GM12878 (cell line): ENCODE data around the gene RALGDS. TPM values are rescaled to one million over a fixed set of nuclear protein-coding genes. Genes with fewer than 3 reads are reported as not detected.

Experiments used
- ATAC-seq: fragments of 200-7000 bp; cut with Tn5 transposase; 3 replicates; pipeline ENCODE4 v1.9.1; 2020; ENCODE audit warnings: mild to moderate bottlenecking, moderate library complexity
- BruUV-seq: library from RNA; stranded (reverse); fragments of 400-500 nt; replicated peaks from 2 replicates; lab custom pipeline; 2021; lab: Mats Ljungman, UMichigan
- CTCF ChIA-PET: fragments of 300-600 bp; sonication (Branson Sonifier 250); formaldehyde crosslinking; extraction: SDS; loops from one replicate; lab custom pipeline; 2021; ENCODE audit warnings: inconsistent platforms; lab: Yijun Ruan, JAX
- POLR2A ChIA-PET: fragments of 350-600 bp; formaldehyde crosslinking; extraction: SDS; loops from one replicate; lab custom pipeline; 2021; ENCODE audit warnings: inconsistent platforms; lab: Charles Lee
- RAD21 ChIA-PET: fragments of 300-600 bp; sonication (Branson Sonifier 250); formaldehyde crosslinking; loops from one replicate; lab custom pipeline; 2023; ENCODE audit warnings: antibody characterized with exemption; ENCODE audit not compliant: unreplicated experiment; lab: Charles Lee
- SMC1A ChIA-PET: fragments of 300-600 bp; sonication (Branson Sonifier 250); formaldehyde crosslinking; loops from one replicate; lab custom pipeline; 2023; ENCODE audit not compliant: unreplicated experiment, uncharacterized antibody; lab: Charles Lee
- DNase-seq: peaks from one replicate; pipeline ENCODE4 v3.0.0-alpha.2; 2011; ENCODE audit warnings: low read depth, low spot score
- FAIRE-seq: peaks from 3 replicates; lab custom pipeline; 2011; peaks lifted over from hg19 to GRCh38; lab: Jason Lieb, UNC
- H2AFZ ChIP-seq: 2 replicates; pipeline ENCODE4 v1.6.0; 2011; ENCODE audit warnings: low read depth, low read length, control low read depth; ENCODE audit not compliant: control insufficient read depth
- H3K27ac ChIP-seq: 2 replicates; pipeline ENCODE4 v1.5.1; 2011; ENCODE audit warnings: control low read depth; ENCODE audit not compliant: control insufficient read depth, insufficient read depth
- H3K27me3 ChIP-seq, 2 experiments: replicated peaks in 1 of 2; 2 replicates each; pipeline versions ENCODE4 v1.6.0 to v1.6.1; 2011; ENCODE audit warnings: low read length in 1 of 2; ENCODE audit not compliant: control insufficient read depth in 2 of 2, insufficient read depth in 2 of 2
- H3K36me3 ChIP-seq, 2 experiments: 2 replicates each; pipeline ENCODE4 v1.5.1; 2011; ENCODE audit warnings: low read length in 1 of 2; ENCODE audit not compliant: control insufficient read depth in 2 of 2, insufficient read depth in 2 of 2
- H3K4me1 ChIP-seq: 2 replicates; pipeline ENCODE4 v1.6.1; 2011; ENCODE audit warnings: mild to moderate bottlenecking, low read length, moderate library complexity, mixed read lengths; ENCODE audit not compliant: control insufficient read depth, insufficient read depth
- H3K4me2 ChIP-seq: 2 replicates; pipeline ENCODE4 v1.6.0; 2011; ENCODE audit warnings: control low read depth; ENCODE audit not compliant: control insufficient read depth, insufficient read depth
- H3K4me3 ChIP-seq: fragments of 200-600 bp; sonication (generic); 2 replicates; pipeline ENCODE4 v1.5.1; 2016
- H3K79me2 ChIP-seq: 2 replicates; pipeline ENCODE4 v1.6.0; 2011; ENCODE audit warnings: low read length; ENCODE audit not compliant: control insufficient read depth, insufficient read depth
- H3K9ac ChIP-seq: 2 replicates; pipeline ENCODE4 v1.8.0; 2011; ENCODE audit warnings: low read length, control low read depth, mixed read lengths; ENCODE audit not compliant: control insufficient read depth, insufficient read depth
- H3K9me3 ChIP-seq: replicated peaks from 3 replicates; pipeline ENCODE4 v1.5.1; 2011; ENCODE audit warnings: mild to moderate bottlenecking, low read length; ENCODE audit not compliant: control insufficient read depth, insufficient read depth
- H4K20me1 ChIP-seq: 2 replicates; pipeline ENCODE4 v1.6.0; 2011; ENCODE audit not compliant: control insufficient read depth, insufficient read depth
- CBX5 ChIP-seq: sonication (generic); IDR thresholded peaks from 2 replicates; pipeline ENCODE4 v1.6.1; 2016; ENCODE audit warnings: low read depth, moderate library complexity, mild to moderate bottlenecking, inconsistent platforms
- CEBPZ ChIP-seq: fragments of 150-350 bp; IDR thresholded peaks from 2 replicates; pipeline ENCODE4 v1.6.1; 2016; ENCODE audit warnings: low read depth, low read length
- CHD1 ChIP-seq: IDR thresholded peaks from 2 replicates; pipeline ENCODE4 v1.6.1; 2012; ENCODE audit warnings: low read depth, low read length, improper control_type of control experiment
- CREM ChIP-seq: IDR thresholded peaks from 2 replicates; pipeline ENCODE4 v1.6.1; 2014; ENCODE audit warnings: antibody characterized with exemption, low read depth
- ESRRA ChIP-seq: IDR thresholded peaks from 2 replicates; pipeline ENCODE4 v1.6.1; 2012; ENCODE audit warnings: mild to moderate bottlenecking, low read length, improper control_type of control experiment
- GATAD2B ChIP-seq: fragments of 450-650 bp; conservative IDR thresholded peaks from 2 replicates; pipeline ENCODE4 v1.6.1; 2017; ENCODE audit warnings: low read depth, mild to moderate bottlenecking, moderate library complexity
- HDGF ChIP-seq: fragments of 450-650 bp; IDR thresholded peaks from 2 replicates; pipeline ENCODE4 v1.6.1; 2016; ENCODE audit warnings: antibody characterized with exemption
- IKZF2 ChIP-seq, 2 experiments: fragments of 450-650 bp; IDR thresholded peaks; 2 replicates each; pipeline ENCODE4 v1.6.1; 2017; ENCODE audit warnings: mild to moderate bottlenecking in 2 of 2, moderate library complexity in 2 of 2
- IRF3 ChIP-seq: fragments of 450-650 bp; IDR thresholded peaks from 2 replicates; pipeline ENCODE4 v1.6.1; 2014; ENCODE audit warnings: mild to moderate bottlenecking
- MTA3 ChIP-seq: IDR thresholded peaks from 2 replicates; pipeline ENCODE4 v1.6.1; 2012; ENCODE audit warnings: low read length, inconsistent platforms, borderline replicate concordance
- MYC ChIP-seq: IDR thresholded peaks from 2 replicates; pipeline ENCODE4 v1.6.1; 2011; ENCODE audit warnings: mild to moderate bottlenecking, low read length, moderate library complexity, inconsistent platforms; ENCODE audit not compliant: insufficient read depth, insufficient replicate concordance, insufficient read length, severe bottlenecking
- PRDM15 ChIP-seq: fragments of 450-650 bp; formaldehyde crosslinking; IDR thresholded peaks from 2 replicates; pipeline ENCODE4 v1.4.0; 2020; ENCODE audit warnings: mild to moderate bottlenecking, moderate library complexity
- SMARCA5 ChIP-seq: fragments of 450-650 bp; IDR thresholded peaks from 2 replicates; pipeline ENCODE4 v1.6.1; 2017; ENCODE audit warnings: mild to moderate bottlenecking
- YBX1 ChIP-seq: fragments of 450-650 bp; IDR thresholded peaks from 2 replicates; pipeline ENCODE4 v1.6.1; 2016; ENCODE audit warnings: antibody characterized with exemption
- ZNF217 ChIP-seq: fragments of 450-650 bp; IDR thresholded peaks from 2 replicates; pipeline ENCODE4 v1.6.1; 2017; ENCODE audit warnings: antibody characterized with exemption, mild to moderate bottlenecking
- ZNF622 ChIP-seq: fragments of 450-650 bp; IDR thresholded peaks from 2 replicates; pipeline ENCODE4 v1.6.1; 2017; ENCODE audit warnings: mild to moderate bottlenecking, inconsistent platforms
- WGBS: methylation state at CpG from one replicate; pipeline ENCODE4 v1.1.6; 2016; ENCODE audit warnings: low lambda C conversion rate; ENCODE audit not compliant: insufficient replicate concordance, insufficient coverage; ENCODE audit errors: missing lambda C conversion rate; 5-methylcytosine and 5-hydroxymethylcytosine counted together
- in situ Hi-C: fragments of 300-500 bp; cut with MboI; formaldehyde crosslinking; loops from 9 replicates; pipeline ENCODE4 v1.14.3; 2018; ENCODE audit warnings: mixed read lengths
- intact Hi-C: fragments of 100-400 bp; cut with micrococcal nuclease; formaldehyde crosslinking; loops from one replicate; pipeline ENCODE4 v1.14.2; 2022; ENCODE audit not compliant: unreplicated experiment
- polyA plus RNA-seq, 11 experiments: library from polyadenylated mRNA; depleted of rRNA in 4 of 11; unstranded in 6 of 11; stranded (reverse) in 5 of 11; fragments of >200 nt; fragmentation: Nextera tagmentation in 4 of 11; fragmentation: Illumina TruSeq in 1 of 11; extraction: Ambion mirVana in 4 of 11; extraction: Trizol in 1 of 11; gene quantifications; 1 replicate in 1 of 11; 2 replicates in 10 of 11; pipeline versions ENCODE4 v1.2.1 to v1.2.3, GENCODE V29; 2011 to 2016; ENCODE audit warnings: inconsistent platforms in 2 of 11, missing spikeins in 2 of 11, low read depth in 1 of 11
- total RNA-seq, 4 experiments: library from RNA; depleted of rRNA in 3 of 4; stranded (reverse); fragments of >200 nt in 3 of 4; fragmentation: Illumina TruSeq in 1 of 4; extraction: Trizol in 1 of 4; gene quantifications; 2 replicates each; pipeline versions ENCODE4 v1.2.1 to v1.2.3, GENCODE V29; 2013 to 2021

The RALGDS gene
- total and polyA plus RNA-seq, 10 of the 15 experiments (the other 5 are each of a cell fraction or from before 2014, with no cell fraction given) = 1.3 to 48.6 (median 21.2) TPM

GRCh38 chr9:133121198-133121914 is at the start of gene RALGDS (continued):
- TF ChIP-seq CEBPZ (no peak), ZNF622 (no peak), IRF3 (no peak; the same call in 1 of the 2 replicates)

- intact Hi-C loops (no loop called here), in situ Hi-C loops (no loop called here)
- H3K79me2 ChIP-seq = no peaks in the 10 kb centered on the region
- WGBS = 40% methylated on average over 11 of the region's 11 CpGs
- CTCF ChIA-PET = interaction anchor here (0.6 to 1.2 kb wide), 4 partner anchors 11 to 155 kb away, joined by 3 to 5 read pairs (median 4); no protein-coding TSS in a partner anchor
- H3K4me3 ChIP-seq = no peak overlapping the region
- no TSS peak for BruUV-seq
- FAIRE-seq = no peak
- RAD21 ChIA-PET = no interaction called here
- H4K20me1 ChIP-seq = no peaks in the 10 kb centered on the region
- no peak overlapping the region for H3K4me2 ChIP-seq
- H3K9ac ChIP-seq = no peak overlapping the region
- H3K27me3 ChIP-seq = peaks cover 4 to 13% of the 10 kb centered on the region in 2 experiments
- no peak for DNase-seq
- no peaks in the 10 kb centered on the region for H3K9me3 ChIP-seq
- no peak overlapping the region for H2AFZ ChIP-seq
- POLR2A ChIA-PET = interaction anchor here (0.6 kb wide), 1 partner anchor 159 kb away, joined by 3 read pairs; no protein-coding TSS in a partner anchor
- SMC1A ChIA-PET = no interaction called here
- no peak for ATAC-seq
- H3K27ac ChIP-seq = no peak overlapping the region
- no peaks in the 10 kb centered on the region for H3K36me3 ChIP-seq
- H3K4me1 ChIP-seq = no peaks in the 10 kb centered on the region; the same call in 1 of the 2 replicates
- TF ChIP-seq MTA3 (no peak), YBX1 (no peak), IKZF2 (IDR thresholded peaks at IDR 0.05) (no peak), CHD1 (no peak), PRDM15 (CRISPR knock-in tag) (no peak), SMARCA5 (no peak), CREM (no peak), ZNF217 (no peak), HDGF (no peak), ESRRA (no peak), GATAD2B (no peak), MYC (no peak), CBX5 (no peak)
Observed at GRCh38 chr9:133170716-133171115, 49.7 kb upstream of the RALGDS start.
